OCI-LY7 (cell line): ENCODE measurements around the gene ATXN10. TPM values are rescaled to one million over a fixed set of nuclear protein-coding genes. Genes with fewer than 3 reads are reported as not detected.

Experiments
- BruUV-seq: library from RNA; stranded (reverse); fragments of 400-500 nt; replicated peaks from 2 replicates; lab custom pipeline; 2021; lab: Mats Ljungman, UMichigan
- CTCF ChIA-PET: fragments of 300-600 bp; sonication (Branson Sonifier 250); formaldehyde crosslinking; loops from one replicate; lab custom pipeline; 2022; ENCODE audit warnings: antibody characterized with exemption; ENCODE audit not compliant: unreplicated experiment; lab: Charles Lee
- POLR2A ChIA-PET: fragments of 300-600 bp; sonication (Branson Sonifier 250); formaldehyde crosslinking; loops from one replicate; lab custom pipeline; 2022; ENCODE audit warnings: antibody characterized with exemption; lab: Charles Lee
- DNase-seq: peaks from one replicate; pipeline ENCODE4 v3.0.0-alpha.2; 2015; ENCODE audit warnings: low spot score
- H2AFZ ChIP-seq: fragments of 200-600 bp; sonication (generic), shearing (Covaris generic); 2 replicates; pipeline ENCODE4 v1.6.1; 2014; ENCODE audit warnings: mild to moderate bottlenecking, antibody characterized with exemption, low read length, moderate library complexity
- H3K27ac ChIP-seq: fragments of 200-600 bp; sonication (generic); 2 replicates; pipeline ENCODE4 v1.5.1; 2014; ENCODE audit warnings: mixed run types, low read depth, mild to moderate bottlenecking, moderate library complexity, low read length, inconsistent platforms; ENCODE audit not compliant: poor library complexity, severe bottlenecking
- H3K36me3 ChIP-seq: fragments of 200-600 bp; sonication (generic); 2 replicates; pipeline ENCODE4 v1.6.1; 2014; ENCODE audit warnings: mild to moderate bottlenecking, antibody characterized with exemption, low read length, moderate library complexity, mixed read lengths; ENCODE audit not compliant: insufficient read depth
- H3K4me1 ChIP-seq: fragments of 200-600 bp; sonication (generic); 2 replicates; pipeline ENCODE4 v1.5.1; 2014; ENCODE audit warnings: mild to moderate bottlenecking, low read length; ENCODE audit not compliant: insufficient read depth, poor library complexity, severe bottlenecking
- H3K4me2 ChIP-seq: fragments of 200-600 bp; sonication (generic); 2 replicates; pipeline ENCODE4 v1.6.1; 2014; ENCODE audit warnings: mild to moderate bottlenecking, low read length
- H3K4me3 ChIP-seq: fragments of 200-600 bp; sonication (generic); 2 replicates; pipeline ENCODE4 v1.5.1; 2014; ENCODE audit warnings: mild to moderate bottlenecking, low read depth, low read length; ENCODE audit not compliant: poor library complexity, severe bottlenecking
- H3K79me2 ChIP-seq: fragments of 200-600 bp; sonication (generic); 2 replicates; pipeline ENCODE4 v1.6.1; 2016; ENCODE audit warnings: low read depth, mild to moderate bottlenecking, low read length, moderate library complexity, mixed read lengths; ENCODE audit not compliant: insufficient read depth
- H3K9me2 ChIP-seq: fragments of 200-600 bp; sonication (generic); 2 replicates; pipeline ENCODE4 v1.6.1; 2016; ENCODE audit warnings: mild to moderate bottlenecking, low read length, mixed read lengths; ENCODE audit not compliant: insufficient read depth
- H3K9me3 ChIP-seq: fragments of 200-600 bp; sonication (generic); 2 replicates; pipeline ENCODE4 v1.6.1; 2014; ENCODE audit warnings: mild to moderate bottlenecking, mixed run types, low read length, mixed read lengths
- H4K20me1 ChIP-seq: fragments of 200-600 bp; sonication (generic); 2 replicates; pipeline ENCODE4 v1.6.1; 2014; ENCODE audit warnings: mild to moderate bottlenecking, antibody characterized with exemption, low read length, moderate library complexity, mixed read lengths; ENCODE audit not compliant: insufficient read depth
- EZH2phosphoT487 ChIP-seq: fragments of 200-600 bp; sonication (generic); IDR thresholded peaks from 2 replicates; pipeline ENCODE4 v1.6.1; 2018; ENCODE audit warnings: low read depth, borderline replicate concordance, mild to moderate bottlenecking, mixed run types, antibody characterized with exemption, low read length, moderate library complexity, mixed read lengths
- intact Hi-C: fragments of 100-400 bp; cut with micrococcal nuclease; formaldehyde crosslinking; loops from one replicate; pipeline ENCODE4 v1.10.0; 2022; ENCODE audit not compliant: unreplicated experiment
- microRNA-seq: library from miRNA; unstranded; fragments of <30 nt; microRNA quantifications from one replicate; pipeline ENCODE4 v1.2.0, GENCODE V29; 2022; ENCODE audit warnings: borderline replicate concordance
- small RNA-seq: library from RNA; depleted of rRNA; stranded (forward); fragments of <200 nt; gene quantifications from one replicate; pipeline ENCODE3, GENCODE V24; 2014
- total RNA-seq, 2 experiments: library from RNA; depleted of rRNA in 1 of 2; stranded (reverse); fragments of >200 nt in 1 of 2; shearing (Covaris generic) in 1 of 2; gene quantifications; 2 replicates each; pipeline ENCODE4 v1.2.3, GENCODE V29; 2014 to 2022
- TF ChIP-seq, protein P1 (sequence below): fragments of 200-600 bp; sonication (generic); conservative IDR thresholded peaks from 2 replicates; pipeline ENCODE4 v1.5.1; 2014; ENCODE audit warnings: mild to moderate bottlenecking, antibody characterized with exemption, low read length, moderate library complexity, mixed read lengths

Gene ATXN10
- total RNA-seq, 2 experiments from 2014 or later = 66.1 to 197 TPM

GRCh38 chr22:45893516-45893915, 221.9 kb downstream of the ATXN10 start:
- H2AFZ ChIP-seq = no peak overlapping the region

More at GRCh38 chr22:45893516-45893915, 221.9 kb downstream of the ATXN10 start:
- TF ChIP-seq EZH2phosphoT487 = no peak
- TF ChIP-seq, protein P1, sequence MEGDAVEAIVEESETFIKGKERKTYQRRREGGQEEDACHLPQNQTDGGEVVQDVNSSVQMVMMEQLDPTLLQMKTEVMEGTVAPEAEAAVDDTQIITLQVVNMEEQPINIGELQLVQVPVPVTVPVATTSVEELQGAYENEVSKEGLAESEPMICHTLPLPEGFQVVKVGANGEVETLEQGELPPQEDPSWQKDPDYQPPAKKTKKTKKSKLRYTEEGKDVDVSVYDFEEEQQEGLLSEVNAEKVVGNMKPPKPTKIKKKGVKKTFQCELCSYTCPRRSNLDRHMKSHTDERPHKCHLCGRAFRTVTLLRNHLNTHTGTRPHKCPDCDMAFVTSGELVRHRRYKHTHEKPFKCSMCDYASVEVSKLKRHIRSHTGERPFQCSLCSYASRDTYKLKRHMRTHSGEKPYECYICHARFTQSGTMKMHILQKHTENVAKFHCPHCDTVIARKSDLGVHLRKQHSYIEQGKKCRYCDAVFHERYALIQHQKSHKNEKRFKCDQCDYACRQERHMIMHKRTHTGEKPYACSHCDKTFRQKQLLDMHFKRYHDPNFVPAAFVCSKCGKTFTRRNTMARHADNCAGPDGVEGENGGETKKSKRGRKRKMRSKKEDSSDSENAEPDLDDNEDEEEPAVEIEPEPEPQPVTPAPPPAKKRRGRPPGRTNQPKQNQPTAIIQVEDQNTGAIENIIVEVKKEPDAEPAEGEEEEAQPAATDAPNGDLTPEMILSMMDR = no peak
- no peak for DNase-seq
- Histone ChIP-seq H3K27ac (no peak overlapping the region), H3K79me2 (no peaks in the 10 kb centered on the region), H3K36me3 (no peaks in the 10 kb centered on the region), H3K4me2 (no peak overlapping the region), H3K9me3 (no peaks in the 10 kb centered on the region), H4K20me1 (no peaks in the 10 kb centered on the region), H3K4me1 (no peaks in the 10 kb centered on the region), H3K4me3 (no peak overlapping the region), H3K9me2 (no peaks in the 10 kb centered on the region)
- intact Hi-C loops = no loop called here
- CTCF ChIA-PET = no interaction called here
- POLR2A ChIA-PET = no interaction called here
- BruUV-seq = no TSS peak

Small RNA genes lying within 50 kb of the gene (microRNA-seq; reads per million reads assigned to microRNA genes)
- not detected for gene MIR4762

Small RNA genes lying within 50 kb of the gene (small RNA-seq; reads per million reads assigned to genes)
- gene MIR4762 (not detected), gene RNU6-1161P (not detected)

Other genes starting within 250 kb of the ATXN10 start
- gene FBLN1, start 169.0 kb upstream of the ATXN10 start, total RNA-seq (2014; rRNA removed; shearing (Covaris generic)) = not detected in 2 replicates
- gene FBLN1, start 169.0 kb upstream of the ATXN10 start, total RNA-seq (2022) = not detected in 2 replicates